NCI-H345 (cell line): ENCODE results near the gene GAPVD1.
A peak's percentile ranks its signal among the peaks of the same experiment; 100 is the strongest.
"Not testable (repeated sequence)": the region's sequence is repeated elsewhere in the genome, so short reads cannot be mapped to it uniquely, and the experiment has no call there.

Source experiments
- DNase-seq: peaks from one replicate; lab custom pipeline; 2025; lab: John Stamatoyannopoulos, UW

Gene GAPVD1

GRCh38 chr9:125246261-125246667 lies 15.4 kb upstream of the GAPVD1 start:
- no peak for DNase-seq

GRCh38 chr9:125254231-125254630 lies 7.4 kb upstream of the GAPVD1 start:
- DNase-seq: no peak

GRCh38 chr9:125255781-125256391 lies 5.7 kb upstream of the GAPVD1 start:
- peak; percentile 15 for DNase-seq

GRCh38 chr9:125258160-125258785 lies 3.4 kb upstream of the GAPVD1 start:
- no peak for DNase-seq

GRCh38 chr9:125258832-125259534 lies 2.6 kb upstream of the GAPVD1 start:
- DNase-seq: peak; percentile 39

GRCh38 chr9:125260561-125260960 lies 1.1 kb upstream of the GAPVD1 start:
- DNase-seq: no peak

GRCh38 chr9:125262294-125262991 lies 817 bp downstream of the GAPVD1 start:
- no peak for DNase-seq

GRCh38 chr9:125264068-125264467 lies 2.4 kb downstream of the GAPVD1 start:
- not testable (repeated sequence) for DNase-seq

- DNase-seq: no peak
Measured at GRCh38 chr9:125268394-125269013, 6.9 kb downstream of the GAPVD1 start.

GRCh38 chr9:125269014-125269397 lies 7.4 kb downstream of the GAPVD1 start:
- no peak for DNase-seq

- no peak for DNase-seq
Measured at GRCh38 chr9:125271081-125271480, 9.5 kb downstream of the GAPVD1 start.

- no peak for DNase-seq
Measured at GRCh38 chr9:125272697-125273096, 11.1 kb downstream of the GAPVD1 start.

GRCh38 chr9:125276771-125277170 lies 15.1 kb downstream of the GAPVD1 start:
- DNase-seq: no peak

- DNase-seq: no peak
Measured at GRCh38 chr9:125277411-125277810, 15.8 kb downstream of the GAPVD1 start.

GRCh38 chr9:125280945-125281344 lies 19.3 kb downstream of the GAPVD1 start:
- no peak for DNase-seq

GRCh38 chr9:125284855-125285254 lies 23.2 kb downstream of the GAPVD1 start:
- no peak for DNase-seq

GRCh38 chr9:125286935-125287433 lies 25.4 kb downstream of the GAPVD1 start:
- DNase-seq: not testable (repeated sequence)

- no peak for DNase-seq
Measured at GRCh38 chr9:125293134-125293533, 31.5 kb downstream of the GAPVD1 start.

GRCh38 chr9:125295657-125296056 lies 34.0 kb downstream of the GAPVD1 start:
- DNase-seq: no peak

- DNase-seq: peak; percentile 96
Measured at GRCh38 chr9:125296843-125297372, 35.3 kb downstream of the GAPVD1 start.

- DNase-seq: no peak
Measured at GRCh38 chr9:125297917-125298316, 36.3 kb downstream of the GAPVD1 start.

GRCh38 chr9:125302241-125302640 lies 40.6 kb downstream of the GAPVD1 start:
- DNase-seq: no peak
